Ishikawa (cell line): ENCODE measurements around the gene THEM4.

ENCODE experiments used
- CREB1 ChIP-seq: IDR thresholded peaks from 2 replicates; pipeline ENCODE4 v1.6.1; 2012; ENCODE audit warnings: low read depth
- EGR1 ChIP-seq: IDR thresholded peaks from 2 replicates; pipeline ENCODE4 v1.6.1; 2012
- EP300 ChIP-seq: IDR thresholded peaks from 2 replicates; pipeline ENCODE4 v1.6.1; 2012; ENCODE audit warnings: borderline replicate concordance
- FOXM1 ChIP-seq: IDR thresholded peaks from 2 replicates; pipeline ENCODE4 v1.6.1; 2012; ENCODE audit warnings: low read depth, borderline replicate concordance
- MAX ChIP-seq: IDR thresholded peaks from 2 replicates; pipeline ENCODE4 v1.6.1; 2012
- NFIC ChIP-seq: IDR thresholded peaks from 2 replicates; pipeline ENCODE4 v1.6.1; 2012
- RAD21 ChIP-seq: IDR thresholded peaks from 2 replicates; pipeline ENCODE4 v1.6.1; 2012; ENCODE audit warnings: low read depth
- REST ChIP-seq: IDR thresholded peaks from 2 replicates; pipeline ENCODE4 v1.6.1; 2012; ENCODE audit warnings: low read depth, mild to moderate bottlenecking
- TCF12 ChIP-seq: IDR thresholded peaks from 2 replicates; pipeline ENCODE4 v1.6.1; 2012; ENCODE audit warnings: low read depth
- YY1 ChIP-seq: IDR thresholded peaks from 2 replicates; pipeline ENCODE4 v1.6.1; 2012; ENCODE audit warnings: low read depth

GRCh38 chr1:151923422-151923821, 14.1 kb upstream of the THEM4 start:
- TF ChIP-seq NFIC (no peak), YY1 (no peak), REST (no peak), FOXM1 (no peak), TCF12 (no peak), EP300 (no peak), RAD21 (no peak), CREB1 (no peak), MAX (no peak), EGR1 (no peak)
